ENCODE results near the gene CDH4. TPM values are rescaled to one million over a fixed set of nuclear protein-coding genes. Genes with fewer than 3 reads are reported as not detected.

Gene CDH4
- total and polyA plus RNA-seq, 2 donors (not counting 3 experiments of a cell fraction or from before 2014, with no cell fraction given), result 0.17 to 0.51 TPM

DNA sequence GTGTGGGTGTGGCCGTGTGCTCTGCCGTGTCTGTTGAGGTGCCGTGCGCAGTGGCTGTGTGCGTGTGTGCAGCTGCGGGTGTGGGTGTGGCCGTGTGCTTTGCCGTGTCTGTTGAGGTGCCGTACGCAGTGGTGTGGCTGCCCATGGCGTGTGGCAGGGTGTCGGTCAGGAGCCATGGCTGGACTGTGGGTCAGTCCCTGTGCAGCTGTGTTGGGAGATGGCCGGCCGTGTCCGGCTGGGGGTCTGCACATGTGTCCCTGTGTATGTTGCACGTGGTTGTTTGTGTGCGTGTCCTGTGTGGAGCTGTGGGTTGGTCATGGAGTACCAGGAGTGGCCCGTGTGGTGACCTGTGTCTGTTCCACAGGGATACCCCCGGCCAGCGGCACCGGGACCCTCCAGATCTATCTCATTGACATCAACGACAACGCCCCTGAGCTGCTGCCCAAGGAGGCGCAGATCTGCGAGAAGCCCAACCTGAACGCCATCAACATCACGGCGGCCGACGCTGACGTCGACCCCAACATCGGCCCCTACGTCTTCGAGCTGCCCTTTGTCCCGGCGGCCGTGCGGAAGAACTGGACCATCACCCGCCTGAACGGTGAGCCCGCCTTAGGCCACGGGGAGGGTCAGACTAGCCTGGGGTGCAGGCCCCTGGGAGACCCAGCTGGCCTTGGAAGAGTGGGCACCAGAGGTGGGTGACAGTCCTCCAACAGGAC lies 675.9 kb downstream of the CDH4 start:
- Histone ChIP-seq H3K27me3 (ENCODE audit: control insufficient read depth in 2 of 2, insufficient read depth in 2 of 2, low read length in 2 of 2) (no peaks in the 10 kb centered on the region), H3K36me3 (ENCODE audit: control insufficient read depth in 2 of 2, extremely low read depth in 1 of 2, insufficient read depth in 2 of 2, low read length in 2 of 2) (no peaks in the 10 kb centered on the region), H3K79me2 (ENCODE audit: control insufficient read depth, insufficient read depth, low read length) (no peaks in the 10 kb centered on the region), H2AFZ (ENCODE audit: low read depth, low read length) (no peak overlapping the region), H3K9me1 (replicated peaks; ENCODE audit: control insufficient read depth, extremely low read depth, insufficient read depth, low read length) (no peaks in the 10 kb centered on the region), H4K20me1 (replicated peaks; ENCODE audit: control insufficient read depth, extremely low read depth, insufficient read depth, low read length) (no peaks in the 10 kb centered on the region), H3K9me3 (replicated peaks; ENCODE audit: control insufficient read depth, insufficient read depth, low read length) (no peaks in the 10 kb centered on the region), H3K27ac (ENCODE audit: insufficient read depth, low read depth, low read length) (no peak overlapping the region), H3K9ac (replicated peaks; ENCODE audit: extremely low read depth, insufficient read depth, low read length) (no peak overlapping the region), H3K4me1 (ENCODE audit: control insufficient read depth, extremely low read depth, insufficient read depth, low read length) (no peaks in the 10 kb centered on the region), H3K4me3 (replicated peaks in 1 of 3; ENCODE audit: insufficient read depth in 1 of 3, low read depth in 1 of 3, low read length in 3 of 3) (no peak overlapping the region), H3K4me2 (ENCODE audit: insufficient read depth, low read length) (no peak overlapping the region)
- CTCF ChIA-PET, result no interaction called here
- FAIRE-seq (no peak), DNase-seq (ENCODE audit: low read depth, low spot score) (no peak)
- dilution Hi-C loops (cut with MboI; ENCODE audit: extremely low pct_ligation_motif_present, low sequenced_read_pairs) (no loop called here), intact Hi-C loops (cut with micrococcal nuclease) (no loop called here)
- no TSS peak for BruUV-seq (replicated peaks)
- POLR2A ChIA-PET, result no interaction called here
- TF ChIP-seq FOS (IDR thresholded peaks at IDR 0.05; ENCODE audit: borderline replicate concordance, insufficient read depth, low read length) (no peak), JUN (IDR thresholded peaks at IDR 0.05; ENCODE audit: borderline replicate concordance, insufficient read depth, insufficient read length, low read depth) (no peak), EZH2 (IDR thresholded peaks at IDR 0.05; ENCODE audit: borderline replicate concordance, low read depth, low read length, severe bottlenecking) (no peak), GATA2 (IDR thresholded peaks at IDR 0.05; ENCODE audit: insufficient read depth, insufficient read length, low read depth, low read length) (no peak), POLR2A (IDR thresholded peaks at IDR 0.05; ENCODE audit: low read depth, low read length) (no peak)
- TF ChIP-seq, protein P1, sequence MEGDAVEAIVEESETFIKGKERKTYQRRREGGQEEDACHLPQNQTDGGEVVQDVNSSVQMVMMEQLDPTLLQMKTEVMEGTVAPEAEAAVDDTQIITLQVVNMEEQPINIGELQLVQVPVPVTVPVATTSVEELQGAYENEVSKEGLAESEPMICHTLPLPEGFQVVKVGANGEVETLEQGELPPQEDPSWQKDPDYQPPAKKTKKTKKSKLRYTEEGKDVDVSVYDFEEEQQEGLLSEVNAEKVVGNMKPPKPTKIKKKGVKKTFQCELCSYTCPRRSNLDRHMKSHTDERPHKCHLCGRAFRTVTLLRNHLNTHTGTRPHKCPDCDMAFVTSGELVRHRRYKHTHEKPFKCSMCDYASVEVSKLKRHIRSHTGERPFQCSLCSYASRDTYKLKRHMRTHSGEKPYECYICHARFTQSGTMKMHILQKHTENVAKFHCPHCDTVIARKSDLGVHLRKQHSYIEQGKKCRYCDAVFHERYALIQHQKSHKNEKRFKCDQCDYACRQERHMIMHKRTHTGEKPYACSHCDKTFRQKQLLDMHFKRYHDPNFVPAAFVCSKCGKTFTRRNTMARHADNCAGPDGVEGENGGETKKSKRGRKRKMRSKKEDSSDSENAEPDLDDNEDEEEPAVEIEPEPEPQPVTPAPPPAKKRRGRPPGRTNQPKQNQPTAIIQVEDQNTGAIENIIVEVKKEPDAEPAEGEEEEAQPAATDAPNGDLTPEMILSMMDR (IDR thresholded peaks at IDR 0.05; ENCODE audit: extremely low read depth in 1 of 2, insufficient read depth in 1 of 2, low read depth in 1 of 2, low read length in 2 of 2), result no peak

Data from endothelial cell of umbilical vein (primary cell).